IMR-90 (cell line): ENCODE measurements around the gene SCAMP1. TPM values are rescaled to one million over a fixed set of nuclear protein-coding genes. Genes with fewer than 3 reads are reported as not detected.
"Not testable (repeated sequence)": the region's sequence is repeated elsewhere in the genome, so short reads cannot be mapped to it uniquely, and the experiment has no call there.

ENCODE experiments used
- ATAC-seq: fragments of 200-7000 bp; cut with Tn5 transposase; 2 replicates; pipeline ENCODE4 v1.9.1; 2020; ENCODE audit warnings: low read depth, mild to moderate bottlenecking, moderate library complexity
- BruUV-seq: library from RNA; stranded (reverse); fragments of 400-500 nt; replicated peaks from 2 replicates; lab custom pipeline; 2021; lab: Mats Ljungman, UMichigan
- CTCF ChIA-PET: fragments of 300-600 bp; formaldehyde crosslinking; extraction: SDS; loops from one replicate; lab custom pipeline; 2021; ENCODE audit warnings: antibody characterized with exemption; lab: Yijun Ruan, JAX
- POLR2A ChIA-PET: fragments of 300-600 bp; sonication (Branson Sonifier 250); formaldehyde crosslinking; loops from one replicate; lab custom pipeline; 2022; ENCODE audit warnings: antibody characterized with exemption; ENCODE audit not compliant: unreplicated experiment; lab: Charles Lee
- DNase-seq: peaks from one replicate; pipeline ENCODE4 v3.0.0; 2013
- H2AFZ ChIP-seq: replicated peaks from 2 replicates; pipeline ENCODE3; 2013; ENCODE audit warnings: low read length, mild to moderate bottlenecking; ENCODE audit not compliant: poor library complexity
- H2AK5ac ChIP-seq: 2 replicates; pipeline ENCODE4 v1.6.1; 2013; ENCODE audit warnings: low read depth, low read length, inconsistent platforms
- H2AK9ac ChIP-seq: replicated peaks from 2 replicates; pipeline ENCODE3; 2013; ENCODE audit warnings: mild to moderate bottlenecking, low read depth, low read length, moderate library complexity; ENCODE audit not compliant: poor library complexity
- H2BK120ac ChIP-seq: 2 replicates; pipeline ENCODE4 v1.6.1; 2013; ENCODE audit warnings: low read depth, low read length, inconsistent platforms
- H2BK15ac ChIP-seq: 3 replicates; pipeline ENCODE4 v1.6.1; 2013; ENCODE audit warnings: low read depth, low read length, inconsistent platforms
- H2BK20ac ChIP-seq: 2 replicates; pipeline ENCODE4 v1.6.1; 2013; ENCODE audit warnings: low read depth, mild to moderate bottlenecking, inconsistent platforms, low read length, moderate library complexity
- H2BK5ac ChIP-seq: 2 replicates; pipeline ENCODE4 v1.6.1; 2013; ENCODE audit warnings: mild to moderate bottlenecking, low read depth, low read length, inconsistent platforms; ENCODE audit not compliant: poor library complexity, severe bottlenecking
- H3K14ac ChIP-seq: replicated peaks from 2 replicates; pipeline ENCODE4 v1.6.1; 2013; ENCODE audit warnings: low read depth, low read length, inconsistent platforms
- H3K18ac ChIP-seq: 2 replicates; pipeline ENCODE4 v1.6.1; 2013; ENCODE audit warnings: low read depth, low read length, control low read depth
- H3K23ac ChIP-seq: 2 replicates; pipeline ENCODE4 v1.6.1; 2013; ENCODE audit warnings: low read depth, low read length, inconsistent platforms
- H3K27ac ChIP-seq: 2 replicates; pipeline ENCODE4 v1.5.1; 2013; ENCODE audit warnings: mild to moderate bottlenecking, control low read depth, low read length; ENCODE audit not compliant: insufficient read depth
- H3K27me3 ChIP-seq: 2 replicates; pipeline ENCODE4 v1.6.1; 2013; ENCODE audit warnings: low read length; ENCODE audit not compliant: control insufficient read depth, insufficient read depth
- H3K36me3 ChIP-seq: 2 replicates; pipeline ENCODE4 v1.6.1; 2013; ENCODE audit warnings: low read length, mixed read lengths; ENCODE audit not compliant: control insufficient read depth, insufficient read depth
- H3K4ac ChIP-seq: 2 replicates; pipeline ENCODE4 v1.6.1; 2013; ENCODE audit warnings: low read depth, low read length, inconsistent platforms
- H3K4me1 ChIP-seq: 2 replicates; pipeline ENCODE4 v1.6.1; 2013; ENCODE audit warnings: low read length, mixed read lengths; ENCODE audit not compliant: control insufficient read depth, insufficient read depth
- H3K4me2 ChIP-seq: 2 replicates; pipeline ENCODE4 v1.6.1; 2013; ENCODE audit warnings: low read depth, mild to moderate bottlenecking, control low read depth, low read length, moderate library complexity
- H3K4me3 ChIP-seq: 2 replicates; pipeline ENCODE4 v1.5.1; 2013; ENCODE audit warnings: low read depth, mild to moderate bottlenecking, control low read depth, low read length, moderate library complexity; ENCODE audit not compliant: insufficient read depth
- H3K56ac ChIP-seq: 2 replicates; pipeline ENCODE4 v1.6.1; 2013; ENCODE audit warnings: low read length, inconsistent platforms; ENCODE audit not compliant: insufficient read depth; ENCODE audit errors: extremely low read depth
- H3K79me1 ChIP-seq, 2 experiments: 2 replicates each; pipeline ENCODE4 v1.6.1; 2013; ENCODE audit warnings: low read length in 2 of 2, inconsistent platforms in 1 of 2, low read depth in 1 of 2
- H3K9ac ChIP-seq: 2 replicates; pipeline ENCODE4 v1.6.1; 2013; ENCODE audit warnings: low read depth, low read length, control low read depth
- H3K9me1 ChIP-seq: 2 replicates; pipeline ENCODE4 v1.6.1; 2013; ENCODE audit warnings: low read length, inconsistent platforms; ENCODE audit not compliant: insufficient read depth
- H3K9me3 ChIP-seq: 2 replicates; pipeline ENCODE4 v1.6.1; 2013; ENCODE audit warnings: low read length; ENCODE audit not compliant: control insufficient read depth, insufficient read depth
- H4K20me1 ChIP-seq: 2 replicates; pipeline ENCODE4 v1.6.1; 2013; ENCODE audit warnings: low read length, inconsistent platforms; ENCODE audit not compliant: insufficient read depth
- H4K5ac ChIP-seq: 2 replicates; pipeline ENCODE4 v1.6.1; 2013; ENCODE audit warnings: mild to moderate bottlenecking, low read depth, low read length, control low read depth
- H4K8ac ChIP-seq, 2 experiments: 2 replicates each; pipeline ENCODE4 v1.6.1; 2013; ENCODE audit warnings: low read depth in 2 of 2, low read length in 2 of 2, control low read depth in 1 of 2, inconsistent platforms in 1 of 2
- H4K91ac ChIP-seq: 2 replicates; pipeline ENCODE4 v1.6.1; 2013; ENCODE audit warnings: low read depth, low read length, inconsistent platforms; ENCODE audit not compliant: insufficient read depth
- CEBPB ChIP-seq: IDR thresholded peaks from 2 replicates; pipeline ENCODE4 v1.6.1; 2012; ENCODE audit warnings: low read depth, low read length, improper control_type of control experiment
- ELK1 ChIP-seq: fragments of 150-350 bp; IDR thresholded peaks from 2 replicates; pipeline ENCODE4 v1.6.1; 2016; ENCODE audit warnings: low read depth, mild to moderate bottlenecking, low read length, moderate library complexity, borderline replicate concordance
- POLR2A ChIP-seq: IDR thresholded peaks from 2 replicates; pipeline ENCODE4 v1.6.1; 2012; ENCODE audit warnings: mild to moderate bottlenecking, low read depth, low read length
- RAD21 ChIP-seq: IDR thresholded peaks from 2 replicates; pipeline ENCODE4 v1.6.1; 2012; ENCODE audit warnings: low read length, improper control_type of control experiment
- RFX5 ChIP-seq: IDR thresholded peaks from 2 replicates; pipeline ENCODE4 v1.8.0; 2012; ENCODE audit warnings: low read depth, mild to moderate bottlenecking, low read length, moderate library complexity
- WGBS, 2 experiments: methylation state at CpG; one replicate each; pipeline versions ENCODE4 v1.1.5 to v1.1.7; 2013; ENCODE audit warnings: missing lambda C conversion rate in 2 of 2; ENCODE audit not compliant: insufficient read length in 1 of 2; ENCODE audit errors: extremely low coverage in 2 of 2; 5-methylcytosine and 5-hydroxymethylcytosine counted together
- dilution Hi-C: fragments of 300-500 bp; cut with HindIII; formaldehyde crosslinking; loops from one replicate; pipeline ENCODE4 v1.14.3; 2018; ENCODE audit warnings: low sequenced_read_pairs; ENCODE audit not compliant: unreplicated experiment
- in situ Hi-C: fragments of 300-500 bp; cut with MboI; formaldehyde crosslinking; loops from 3 replicates; pipeline ENCODE4 v1.14.3; 2019; ENCODE audit warnings: low sequenced_read_pairs, inconsistent platforms, mixed read lengths
- intact Hi-C: fragments of 100-400 bp; cut with micrococcal nuclease; formaldehyde crosslinking; loops from 2 replicates; pipeline ENCODE4 v1.10.0; 2022
- polyA plus RNA-seq, 3 experiments: library from polyadenylated mRNA; depleted of rRNA; stranded (reverse); fragments of >200 nt; gene quantifications; 2 replicates each; pipeline ENCODE4 v1.2.3, GENCODE V29; 2012; ENCODE audit warnings: low replicate concordance in 1 of 3
- total RNA-seq: library from RNA; depleted of rRNA; stranded (reverse); fragments of >200 nt; gene quantifications from 2 replicates; pipeline ENCODE4 v1.2.3, GENCODE V29; 2012

SCAMP1 gene
- total and polyA plus RNA-seq, 2 of the 4 experiments (the other 2 are of a cell fraction) = 13.5 to 114 TPM

- no peak overlapping the region for H2AK5ac ChIP-seq
- no peak overlapping the region for H4K8ac ChIP-seq
- dilution Hi-C loops = no loop called here
- ATAC-seq (no peak), DNase-seq (no peak)
- TF ChIP-seq ELK1 (no peak), RAD21 (no peak), POLR2A (no peak), RFX5 (no peak), CEBPB (no peak)
- H3K4me1 ChIP-seq = no peaks in the 10 kb centered on the region
- no peak overlapping the region for H2BK120ac ChIP-seq
- H2BK20ac ChIP-seq = no peak overlapping the region
- no peak overlapping the region for H3K4ac ChIP-seq
- POLR2A ChIA-PET = no interaction called here
- no peaks in the 10 kb centered on the region for H4K20me1 ChIP-seq
- H2AK9ac ChIP-seq = no peak overlapping the region
- no TSS peak for BruUV-seq
- H3K4me3 ChIP-seq = no peak overlapping the region
- no peak overlapping the region for H2BK5ac ChIP-seq
- no peak overlapping the region for H3K56ac ChIP-seq
- no peaks in the 10 kb centered on the region for H3K9me3 ChIP-seq
- no peak overlapping the region for H3K4me2 ChIP-seq
- H3K27ac ChIP-seq = no peak overlapping the region
- no peaks in the 10 kb centered on the region for H3K27me3 ChIP-seq
- H4K91ac ChIP-seq = no peak overlapping the region
- no peaks in the 10 kb centered on the region for H3K36me3 ChIP-seq
- no peak overlapping the region for H2AFZ ChIP-seq
- no peaks in the 10 kb centered on the region for H3K79me1 ChIP-seq
- in situ Hi-C loops = no loop called here
- H3K9me1 ChIP-seq = 0 out of 2 replicates have a peak, but pooled peaks cover 3% of the 10 kb centered on the region
- no peak overlapping the region for H4K5ac ChIP-seq
- intact Hi-C loops = no loop called here
- CTCF ChIA-PET = interaction anchor here (0.7 kb wide), 1 partner anchor 35 kb away, joined by 4 read pairs; no protein-coding TSS in a partner anchor
- no peak overlapping the region for H2BK15ac ChIP-seq
- no peak overlapping the region for H3K18ac ChIP-seq
- H3K9ac ChIP-seq = no peak overlapping the region
- no peak overlapping the region for H3K14ac ChIP-seq
- no peak overlapping the region for H3K23ac ChIP-seq
Observed at GRCh38 chr5:78449103-78449502, 88.7 kb downstream of the SCAMP1 start.

GRCh38 chr5:78457507-78457906, 97.1 kb downstream of the SCAMP1 start:
- H3K4ac ChIP-seq, H2BK120ac ChIP-seq, H3K4me3 ChIP-seq, H4K20me1 ChIP-seq, H2AFZ ChIP-seq, H3K4me2 ChIP-seq, H3K18ac ChIP-seq, H3K9ac ChIP-seq, DNase-seq, H4K8ac ChIP-seq, H3K79me1 ChIP-seq, H2BK20ac ChIP-seq, H3K27ac ChIP-seq, intact Hi-C loops, in situ Hi-C loops, H3K14ac ChIP-seq, ATAC-seq, H3K9me1 ChIP-seq, CTCF ChIA-PET, H2AK9ac ChIP-seq, POLR2A ChIA-PET, H3K56ac ChIP-seq, H3K23ac ChIP-seq, H2BK5ac ChIP-seq, dilution Hi-C loops, H3K4me1 ChIP-seq, H4K5ac ChIP-seq, H3K36me3 ChIP-seq, H3K9me3 ChIP-seq, H3K27me3 ChIP-seq, H2AK5ac ChIP-seq, H4K91ac ChIP-seq, H2BK15ac ChIP-seq, BruUV-seq: not testable (repeated sequence)
- WGBS, 2 experiments = no CpG with 5 or more reads among the region's 14 CpGs
